ENCODE results near the gene TMEM53. TPM values are rescaled to one million over a fixed set of nuclear protein-coding genes. Genes with fewer than 3 reads are reported as not detected.

The TMEM53 gene
- total and polyA plus RNA-seq, 4 experiments from 2014 or later, result 1.7 to 5.7 (median 2.9) TPM

DNA sequence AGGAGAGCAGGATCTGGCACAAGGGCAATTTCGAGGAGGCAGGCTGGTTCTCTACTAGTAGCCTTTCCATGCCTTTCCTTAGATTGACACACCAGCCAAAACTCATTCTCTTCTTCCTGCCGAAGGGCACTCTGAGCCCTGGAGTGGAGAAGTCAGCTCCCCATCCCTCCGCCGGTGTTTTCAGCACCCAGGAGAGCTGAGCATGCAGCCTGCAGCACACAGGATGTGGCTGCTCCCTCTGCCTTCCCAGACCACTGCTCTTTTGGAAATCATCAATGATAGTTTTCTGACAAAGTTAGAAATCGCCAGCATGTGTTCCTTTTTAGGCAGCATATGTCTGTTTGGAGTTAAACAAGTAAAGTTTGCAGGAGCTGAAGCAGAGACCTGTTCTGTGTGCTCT lies 45.0 kb upstream of the TMEM53 start:
- H3K9me3 ChIP-seq (ENCODE audit: control insufficient read depth in 1 of 2, low read length in 2 of 2), result no peaks in the 10 kb centered on the region
- no peaks in the 10 kb centered on the region for H3K9me3 Mint-ChIP-seq
- POLR2A ChIA-PET (ENCODE audit: partially characterized antibody), result interaction anchor here (0.7 to 8.6 kb wide), 6 partner anchors 11 to 781 kb away, joined by 3 to 182 read pairs (median 10); partner anchors contain the start of genes BTBD19, MMACHC, RNU5D-1 and RPS8
- H3K4me3 ChIP-seq (ENCODE audit: low read length in 2 of 2), result no peak overlapping the region
- H3K36me3 ChIP-seq (ENCODE audit: insufficient read depth, low read length), result no peaks in the 10 kb centered on the region
- CTCF ChIA-PET (ENCODE audit: partially characterized antibody), result interaction anchor here (12.0 kb wide), 1 partner anchor 12 kb away, joined by 175 read pairs; the partner anchor contains the start of gene RNU5D-1
- H3K27me3 Mint-ChIP-seq, result no peaks in the 10 kb centered on the region
- H3K27ac Mint-ChIP-seq, result peak overlapping the region in 3 of 7 donors; percentile 62 to 79 (median 75)
- intact Hi-C loops (cut with micrococcal nuclease), result loop anchor here (5.0 kb wide), 2 partner anchors 293 to 583 kb away; partner anchors contain the start of genes HECTD3 and UROD
- no peaks in the 10 kb centered on the region for H3K27me3 ChIP-seq (ENCODE audit: insufficient read depth, low read length)
- peaks cover 65% of the 10 kb centered on the region for H3K4me1 ChIP-seq (ENCODE audit: insufficient read depth, low read length)
- H3K4me3 Mint-ChIP-seq, result peak overlapping the region in 2 of 8 donors; percentile 10 to 35
- no peak overlapping the region for H3K27ac ChIP-seq (ENCODE audit: low read depth, low read length)
- no peak for DNase-seq
- peaks cover 55 to 83% (median 71%) of the 10 kb centered on the region in 4 donors for H3K4me1 Mint-ChIP-seq
- H3K36me3 Mint-ChIP-seq, result no peaks in the 10 kb centered on the region

- peaks cover 54% of the 10 kb centered on the region for H3K4me1 ChIP-seq (ENCODE audit: insufficient read depth, low read length)
- DNase-seq, result no peak
- no peaks in the 10 kb centered on the region for H3K36me3 Mint-ChIP-seq
- peak overlapping the region in 1 of 8 donors; percentile 32 for H3K4me3 Mint-ChIP-seq
- H3K27ac ChIP-seq (ENCODE audit: low read depth, low read length), result no peak overlapping the region
- peaks cover 46 to 73% (median 62%) of the 10 kb centered on the region in 4 donors for H3K4me1 Mint-ChIP-seq
- H3K4me3 ChIP-seq (ENCODE audit: low read length in 2 of 2), result no peak overlapping the region
- H3K27me3 ChIP-seq (ENCODE audit: insufficient read depth, low read length), result no peaks in the 10 kb centered on the region
- intact Hi-C loops (cut with micrococcal nuclease), result loop anchor here (5.0 kb wide), 2 partner anchors 294 to 584 kb away; partner anchors contain the start of genes HECTD3 and UROD
- H3K36me3 ChIP-seq (ENCODE audit: insufficient read depth, low read length), result no peaks in the 10 kb centered on the region
- no peaks in the 10 kb centered on the region for H3K9me3 Mint-ChIP-seq
- H3K9me3 ChIP-seq (ENCODE audit: control insufficient read depth in 1 of 2, low read length in 2 of 2), result no peaks in the 10 kb centered on the region
- H3K27me3 Mint-ChIP-seq, result no peaks in the 10 kb centered on the region
- ChIA-PET CTCF (ENCODE audit: partially characterized antibody) (interaction anchor here (0.7 to 12.0 kb wide), 5 partner anchors 9 to 57 kb away, joined by 3 to 175 read pairs (median 6); partner anchors contain the start of gene RNU5D-1), POLR2A (ENCODE audit: partially characterized antibody) (interaction anchor here (0.8 to 8.6 kb wide), 3 partner anchors 9 to 57 kb away, joined by 3 to 182 read pairs (median 15); partner anchors contain the start of genes RNU5D-1 and RPS8)
- H3K27ac Mint-ChIP-seq, result peak overlapping the region in 1 of 7 donors; percentile 14
These were observed 43.8 kb upstream of the TMEM53 start for GRCh38 chr1:44718091-44718490.

GRCh38 chr1:44717653-44718052 lies 43.4 kb upstream of the TMEM53 start:
- Mint-ChIP-seq H3K9me3 (no peaks in the 10 kb centered on the region), H3K4me1 (peaks cover 45 to 69% (median 59%) of the 10 kb centered on the region in 4 donors), H3K27me3 (no peaks in the 10 kb centered on the region), H3K36me3 (no peaks in the 10 kb centered on the region), H3K4me3 (peak overlapping the region in 1 of 8 donors; percentile 32), H3K27ac (peak overlapping the region in 2 of 7 donors; percentile 14 to 80)
- POLR2A ChIA-PET (ENCODE audit: partially characterized antibody), result interaction anchor here (0.8 to 8.6 kb wide), 3 partner anchors 9 to 58 kb away, joined by 3 to 182 read pairs (median 15); partner anchors contain the start of genes RNU5D-1 and RPS8
- DNase-seq, result no peak
- no peaks in the 10 kb centered on the region for H3K36me3 ChIP-seq (ENCODE audit: insufficient read depth, low read length)
- intact Hi-C loops (cut with micrococcal nuclease), result loop anchor here (5.0 kb wide), 2 partner anchors 295 to 585 kb away; partner anchors contain the start of genes HECTD3 and UROD
- no peaks in the 10 kb centered on the region for H3K27me3 ChIP-seq (ENCODE audit: insufficient read depth, low read length)
- H3K4me1 ChIP-seq (ENCODE audit: insufficient read depth, low read length), result peaks cover 50% of the 10 kb centered on the region
- H3K27ac ChIP-seq (ENCODE audit: low read depth, low read length), result no peak overlapping the region
- H3K9me3 ChIP-seq (ENCODE audit: control insufficient read depth in 1 of 2, low read length in 2 of 2), result no peaks in the 10 kb centered on the region
- CTCF ChIA-PET (ENCODE audit: partially characterized antibody), result interaction anchor here (1.1 to 12.0 kb wide), 6 partner anchors 9 to 118 kb away, joined by 3 to 175 read pairs (median 4); partner anchors contain the start of gene RNU5D-1
- no peak overlapping the region for H3K4me3 ChIP-seq (ENCODE audit: low read length in 2 of 2)

GRCh38 chr1:44717156-44717555 lies 42.9 kb upstream of the TMEM53 start:
- CTCF ChIA-PET (ENCODE audit: partially characterized antibody), result interaction anchor here (0.8 to 12.0 kb wide), 9 partner anchors 8 to 586 kb away, joined by 3 to 175 read pairs (median 3); partner anchors contain the start of gene RNU5D-1
- POLR2A ChIA-PET (ENCODE audit: partially characterized antibody), result interaction anchor here (0.8 to 8.6 kb wide), 3 partner anchors 10 to 58 kb away, joined by 3 to 182 read pairs (median 15); partner anchors contain the start of genes RNU5D-1 and RPS8
- Histone ChIP-seq H3K4me3 (ENCODE audit: low read length in 2 of 2) (no peak overlapping the region), H3K4me1 (ENCODE audit: insufficient read depth, low read length) (peaks cover 45% of the 10 kb centered on the region), H3K27ac (ENCODE audit: low read depth, low read length) (no peak overlapping the region), H3K36me3 (ENCODE audit: insufficient read depth, low read length) (no peaks in the 10 kb centered on the region), H3K9me3 (ENCODE audit: control insufficient read depth in 1 of 2, low read length in 2 of 2) (no peaks in the 10 kb centered on the region), H3K27me3 (ENCODE audit: insufficient read depth, low read length) (no peaks in the 10 kb centered on the region)
- no peaks in the 10 kb centered on the region for H3K9me3 Mint-ChIP-seq
- peak overlapping the region in 3 of 7 donors; percentile 67 to 81 (median 80) for H3K27ac Mint-ChIP-seq
- no peak overlapping the region for H3K4me3 Mint-ChIP-seq
- H3K36me3 Mint-ChIP-seq, result no peaks in the 10 kb centered on the region
- intact Hi-C loops (cut with micrococcal nuclease), result loop anchor here (5.0 kb wide), 2 partner anchors 295 to 585 kb away; partner anchors contain the start of genes HECTD3 and UROD
- no peaks in the 10 kb centered on the region for H3K27me3 Mint-ChIP-seq
- DNase-seq, result no peak
- H3K4me1 Mint-ChIP-seq, result peaks cover 45 to 68% (median 58%) of the 10 kb centered on the region in 4 donors

DNA sequence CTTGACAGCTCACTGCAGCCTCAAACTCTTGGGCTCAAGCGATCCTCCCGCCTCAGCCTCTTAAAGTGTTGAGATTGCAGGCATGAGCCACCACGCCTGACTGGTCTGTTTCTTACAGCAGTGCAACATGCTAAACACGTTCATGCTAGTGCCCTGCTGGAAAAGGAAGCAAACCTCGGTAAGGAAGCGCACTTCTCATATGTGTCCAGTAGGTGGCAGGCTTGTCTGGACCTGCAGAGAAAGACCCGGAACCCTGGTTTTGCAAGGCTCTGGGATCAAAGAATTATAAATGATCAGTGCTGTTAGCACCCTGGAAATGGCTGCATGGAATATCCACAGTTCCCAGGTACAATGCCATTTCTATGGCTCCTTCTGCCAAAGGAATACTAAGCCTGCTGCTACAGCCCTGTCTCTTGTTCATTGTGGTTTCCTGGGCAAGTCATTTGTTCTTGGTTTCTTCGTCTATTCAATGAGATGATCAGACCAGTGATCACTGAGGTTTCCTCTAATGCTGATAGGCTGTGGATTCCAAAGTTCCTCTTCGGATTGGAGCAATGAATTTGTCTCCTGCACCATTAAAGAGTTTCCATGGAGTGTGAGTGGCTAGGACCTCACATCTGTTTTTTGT lies 40.8 kb upstream of the TMEM53 start:
- no peak overlapping the region for H3K27ac ChIP-seq (ENCODE audit: low read depth, low read length)
- ChIA-PET CTCF (ENCODE audit: partially characterized antibody) (interaction anchor here (0.6 to 12.0 kb wide), 10 partner anchors 8 to 776 kb away, joined by 3 to 175 read pairs (median 4); partner anchors contain the start of genes ARMH1, HECTD3, RNU5D-1 and TESK2), POLR2A (ENCODE audit: partially characterized antibody) (interaction anchor here (0.9 to 8.6 kb wide), 3 partner anchors 11 to 16 kb away, joined by 3 to 182 read pairs (median 4); partner anchors contain the start of gene RNU5D-1)
- DNase-seq, result peak; percentile 70 to 75 (median 74)
- Mint-ChIP-seq H3K27ac (peak overlapping the region; percentile 8 to 88 (median 77)), H3K4me3 (peak overlapping the region in 7 of 8 donors; percentile 1 to 84 (median 62)), H3K27me3 (no peaks in the 10 kb centered on the region), H3K36me3 (no peaks in the 10 kb centered on the region), H3K9me3 (no peaks in the 10 kb centered on the region), H3K4me1 (peaks cover 28 to 47% (median 39%) of the 10 kb centered on the region in 4 donors)
- H3K9me3 ChIP-seq (ENCODE audit: control insufficient read depth in 1 of 2, low read length in 2 of 2), result no peaks in the 10 kb centered on the region
- no peaks in the 10 kb centered on the region for H3K27me3 ChIP-seq (ENCODE audit: insufficient read depth, low read length)
- intact Hi-C loops (cut with micrococcal nuclease), result loop anchor here (1.0 to 5.0 kb wide), 3 partner anchors 14 to 587 kb away; partner anchors contain the start of genes HECTD3 and UROD
- peaks cover 26% of the 10 kb centered on the region for H3K4me1 ChIP-seq (ENCODE audit: insufficient read depth, low read length)
- H3K36me3 ChIP-seq (ENCODE audit: insufficient read depth, low read length), result no peaks in the 10 kb centered on the region
- H3K4me3 ChIP-seq (ENCODE audit: low read length in 2 of 2), result no peak overlapping the region

DNA sequence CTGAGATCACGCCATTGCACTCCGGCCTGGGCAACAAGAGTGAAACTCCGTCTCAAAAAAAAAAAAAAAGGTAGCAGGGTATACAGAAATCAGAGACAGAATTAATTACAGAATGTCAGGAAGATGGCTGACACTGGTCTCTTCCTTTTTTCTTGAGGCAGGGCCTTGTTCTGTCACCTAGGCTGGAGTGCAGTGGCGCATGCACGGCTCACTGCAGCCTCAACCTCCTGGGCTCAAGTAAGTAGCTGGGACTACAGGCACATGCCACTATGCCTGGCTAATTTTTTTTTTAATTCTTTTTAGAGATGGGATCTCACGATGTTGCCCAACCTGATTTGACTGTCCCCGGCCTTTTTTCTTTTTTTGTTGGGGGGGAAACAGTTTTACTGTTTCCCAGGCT lies 40.3 kb upstream of the TMEM53 start:
- H3K4me3 Mint-ChIP-seq, result peak overlapping the region in 4 of 8 donors; percentile 1 to 84 (median 58)
- H3K27me3 Mint-ChIP-seq, result no peaks in the 10 kb centered on the region
- no peak overlapping the region for H3K27ac ChIP-seq (ENCODE audit: low read depth, low read length)
- intact Hi-C loops (cut with micrococcal nuclease), result no loop called here
- peaks cover 26 to 43% (median 36%) of the 10 kb centered on the region in 4 donors for H3K4me1 Mint-ChIP-seq
- H3K4me3 ChIP-seq (ENCODE audit: low read length in 2 of 2), result no peak overlapping the region
- H3K4me1 ChIP-seq (ENCODE audit: insufficient read depth, low read length), result peaks cover 23% of the 10 kb centered on the region
- H3K36me3 ChIP-seq (ENCODE audit: insufficient read depth, low read length), result no peaks in the 10 kb centered on the region
- no peaks in the 10 kb centered on the region for H3K27me3 ChIP-seq (ENCODE audit: insufficient read depth, low read length)
- POLR2A ChIA-PET (ENCODE audit: partially characterized antibody), result interaction anchor here (0.9 kb wide), 1 partner anchor 14 kb away, joined by 3 read pairs; no protein-coding TSS in a partner anchor
- no peak for DNase-seq
- H3K9me3 ChIP-seq (ENCODE audit: control insufficient read depth in 1 of 2, low read length in 2 of 2), result no peaks in the 10 kb centered on the region
- CTCF ChIA-PET (ENCODE audit: partially characterized antibody), result interaction anchor here (0.6 to 12.0 kb wide), 9 partner anchors 9 to 1484 kb away, joined by 3 to 175 read pairs (median 5); partner anchors contain the start of genes ARMH1, HECTD3, POMGNT1 and RNU5D-1
- no peaks in the 10 kb centered on the region for H3K9me3 Mint-ChIP-seq
- H3K36me3 Mint-ChIP-seq, result no peaks in the 10 kb centered on the region
- peak overlapping the region in 6 of 7 donors; percentile 0 to 88 (median 60) for H3K27ac Mint-ChIP-seq

All from CD4-positive, alpha-beta memory T cell (primary cell).